WTC11 (cell line): Measurements from ENCODE around the gene STXBP5.

Experiments
- CTCF ChIP-seq: fragments of 200-600 bp; IDR thresholded peaks from 2 replicates; pipeline ENCODE4 v1.8.0; 2022; ENCODE audit warnings: antibody characterized with exemption
- GABPB1 ChIP-seq: sonication (generic); formaldehyde crosslinking; IDR thresholded peaks from 2 replicates; pipeline ENCODE4 v1.8.1; 2023; ENCODE audit warnings: mild to moderate bottlenecking, missing genetic modification reagents
- MAX ChIP-seq: sonication (generic); formaldehyde crosslinking; IDR thresholded peaks from 2 replicates; pipeline ENCODE4 v1.8.0; 2022; ENCODE audit warnings: mild to moderate bottlenecking, missing genetic modification reagents
- MXD4 ChIP-seq: fragments of 250-450 bp; sonication (Bioruptor Pico); IDR thresholded peaks from 2 replicates; pipeline ENCODE4 v1.8.0; 2021; ENCODE audit warnings: mild to moderate bottlenecking, moderate library complexity, borderline replicate concordance
- RELA ChIP-seq: sonication (generic); formaldehyde crosslinking; IDR thresholded peaks from 2 replicates; pipeline ENCODE4 v1.8.1; 2022; ENCODE audit warnings: missing genetic modification reagents, mild to moderate bottlenecking, borderline replicate concordance
- ZNF423 ChIP-seq: fragments of 250-450 bp; sonication (Bioruptor Pico); IDR thresholded peaks from 2 replicates; pipeline ENCODE4 v2.1.2; 2022; ENCODE audit warnings: mild to moderate bottlenecking, moderate library complexity
- ZNF532 ChIP-seq: fragments of 250-450 bp; sonication (Bioruptor Pico); IDR thresholded peaks from 2 replicates; pipeline ENCODE4 v1.9.0; 2021; ENCODE audit warnings: mild to moderate bottlenecking, borderline replicate concordance
- ZSCAN18 ChIP-seq: fragments of 250-450 bp; sonication (Bioruptor Pico); IDR thresholded peaks from 2 replicates; pipeline ENCODE4 v2.1.2; 2022; ENCODE audit warnings: mild to moderate bottlenecking, moderate library complexity

GRCh38 chr6:147407571-147407970 is 203.4 kb downstream of the STXBP5 start:
- TF ChIP-seq RELA (CRISPR knock-in tag) (no peak), MAX (CRISPR knock-in tag) (no peak), CTCF (no peak), ZNF532 (CRISPR knock-in tag) (no peak), ZNF423 (CRISPR knock-in tag) (no peak), ZSCAN18 (no peak), GABPB1 (CRISPR knock-in tag) (no peak), MXD4 (no peak)
